OCI-LY1 (cell line): ENCODE data around the gene RBP3.

Source experiments
- H2AFZ ChIP-seq: fragments of 200-600 bp; sonication (generic), shearing (Covaris generic); 2 replicates; pipeline ENCODE4 v1.6.0; 2014; ENCODE audit warnings: antibody characterized with exemption, mild to moderate bottlenecking, low read length
- H3F3A ChIP-seq: fragments of 200-600 bp; sonication (generic), shearing (Covaris generic); 2 replicates; pipeline ENCODE4 v1.6.0; 2014; ENCODE audit warnings: mild to moderate bottlenecking, antibody characterized with exemption, low read length, moderate library complexity; ENCODE audit not compliant: insufficient read depth
- H3K27ac ChIP-seq: fragments of 200-600 bp; sonication (generic); 2 replicates; pipeline ENCODE4 v1.5.1; 2014; ENCODE audit warnings: low read length, mixed run types, mild to moderate bottlenecking, low read depth; ENCODE audit not compliant: poor library complexity, severe bottlenecking
- H3K27me3 ChIP-seq: fragments of 200-600 bp; sonication (generic); 2 replicates; pipeline ENCODE4 v1.6.0; 2014; ENCODE audit warnings: antibody characterized with exemption, mild to moderate bottlenecking, low read length, moderate library complexity; ENCODE audit not compliant: insufficient read depth
- H3K36me3 ChIP-seq: fragments of 200-600 bp; sonication (generic); 2 replicates; pipeline ENCODE4 v1.6.1; 2014; ENCODE audit warnings: mild to moderate bottlenecking, antibody characterized with exemption, low read length, moderate library complexity, mixed read lengths; ENCODE audit not compliant: insufficient read depth
- H3K4me1 ChIP-seq: fragments of 200-600 bp; sonication (generic); 2 replicates; pipeline ENCODE4 v1.5.1; 2014; ENCODE audit warnings: mild to moderate bottlenecking, low read length, moderate library complexity; ENCODE audit not compliant: insufficient read depth, severe bottlenecking
- H3K4me2 ChIP-seq: fragments of 200-600 bp; sonication (generic), shearing (Covaris generic); 2 replicates; pipeline ENCODE4 v1.6.1; 2014; ENCODE audit warnings: low read length
- H3K4me3 ChIP-seq: fragments of 200-600 bp; sonication (generic); 2 replicates; pipeline ENCODE4 v1.5.1; 2014; ENCODE audit warnings: low read length, low read depth, mild to moderate bottlenecking, mixed read lengths; ENCODE audit not compliant: poor library complexity, severe bottlenecking
- H3K79me2 ChIP-seq: fragments of 200-600 bp; shearing (Covaris generic); 2 replicates; pipeline ENCODE4 v1.6.1; 2016; ENCODE audit warnings: mixed run types, low read length, mixed read lengths; ENCODE audit not compliant: insufficient read depth
- H3K9ac ChIP-seq: fragments of 200-600 bp; sonication (generic), shearing (Covaris generic); 2 replicates; pipeline ENCODE4 v1.6.1; 2014; ENCODE audit warnings: mild to moderate bottlenecking, low read length, mixed read lengths
- H3K9me2 ChIP-seq: fragments of 200-600 bp; sonication (generic), shearing (Covaris generic); 2 replicates; pipeline ENCODE4 v1.6.1; 2014; ENCODE audit warnings: low read depth, mild to moderate bottlenecking, low read length, mixed read lengths
- H3K9me3 ChIP-seq: fragments of 200-600 bp; shearing (Covaris generic); 2 replicates; pipeline ENCODE4 v1.6.1; 2014; ENCODE audit warnings: low read length, mixed read lengths
- H4K20me1 ChIP-seq: fragments of 200-600 bp; sonication (generic), shearing (Covaris generic); 2 replicates; pipeline ENCODE4 v1.6.0; 2016; ENCODE audit warnings: mild to moderate bottlenecking, low read length; ENCODE audit not compliant: insufficient read depth
- CTCF ChIP-seq: fragments of 200-600 bp; sonication (generic), shearing (Covaris generic); IDR thresholded peaks from 2 replicates; pipeline ENCODE4 v1.5.1; 2017; ENCODE audit warnings: mild to moderate bottlenecking, antibody characterized with exemption, low read length, moderate library complexity, mixed read lengths
- EZH2 ChIP-seq: fragments of 200-600 bp; sonication (generic), shearing (Covaris generic); IDR thresholded peaks from 2 replicates; pipeline ENCODE4 v1.8.0; 2017; ENCODE audit warnings: borderline replicate concordance, mixed run types, mild to moderate bottlenecking, antibody characterized with exemption, low read length, moderate library complexity, mixed read lengths

RBP3 gene

GRCh38 chr10:47346581-47347302 lies 1.4 kb upstream of the RBP3 start:
- Histone ChIP-seq H3K9ac (no peak overlapping the region), H3K4me2 (no peak overlapping the region), H3K36me3 (no peaks in the 10 kb centered on the region), H3K27ac (no peak overlapping the region), H3K27me3 (no peaks in the 10 kb centered on the region), H4K20me1 (no peaks in the 10 kb centered on the region), H3K79me2 (no peaks in the 10 kb centered on the region), H2AFZ (no peak overlapping the region), H3F3A (no peaks in the 10 kb centered on the region), H3K9me2 (no peaks in the 10 kb centered on the region), H3K4me3 (no peak overlapping the region), H3K4me1 (no peaks in the 10 kb centered on the region), H3K9me3 (no peaks in the 10 kb centered on the region)
- TF ChIP-seq CTCF (no peak), EZH2 (no peak)

GRCh38 chr10:47347303-47347675 lies 874 bp upstream of the RBP3 start:
- no peak overlapping the region for H3K4me2 ChIP-seq
- no peak for TF ChIP-seq CTCF
- no peak for TF ChIP-seq EZH2
- H3K27ac ChIP-seq = no peak overlapping the region
- no peak overlapping the region for H3K9ac ChIP-seq
- H3F3A ChIP-seq = no peaks in the 10 kb centered on the region
- H2AFZ ChIP-seq = no peak overlapping the region
- H3K9me2 ChIP-seq = no peaks in the 10 kb centered on the region
- H3K27me3 ChIP-seq = no peaks in the 10 kb centered on the region
- no peaks in the 10 kb centered on the region for H3K9me3 ChIP-seq
- H3K36me3 ChIP-seq = no peaks in the 10 kb centered on the region
- no peaks in the 10 kb centered on the region for H3K79me2 ChIP-seq
- no peaks in the 10 kb centered on the region for H3K4me1 ChIP-seq
- no peaks in the 10 kb centered on the region for H4K20me1 ChIP-seq
- no peak overlapping the region for H3K4me3 ChIP-seq

DNA sequence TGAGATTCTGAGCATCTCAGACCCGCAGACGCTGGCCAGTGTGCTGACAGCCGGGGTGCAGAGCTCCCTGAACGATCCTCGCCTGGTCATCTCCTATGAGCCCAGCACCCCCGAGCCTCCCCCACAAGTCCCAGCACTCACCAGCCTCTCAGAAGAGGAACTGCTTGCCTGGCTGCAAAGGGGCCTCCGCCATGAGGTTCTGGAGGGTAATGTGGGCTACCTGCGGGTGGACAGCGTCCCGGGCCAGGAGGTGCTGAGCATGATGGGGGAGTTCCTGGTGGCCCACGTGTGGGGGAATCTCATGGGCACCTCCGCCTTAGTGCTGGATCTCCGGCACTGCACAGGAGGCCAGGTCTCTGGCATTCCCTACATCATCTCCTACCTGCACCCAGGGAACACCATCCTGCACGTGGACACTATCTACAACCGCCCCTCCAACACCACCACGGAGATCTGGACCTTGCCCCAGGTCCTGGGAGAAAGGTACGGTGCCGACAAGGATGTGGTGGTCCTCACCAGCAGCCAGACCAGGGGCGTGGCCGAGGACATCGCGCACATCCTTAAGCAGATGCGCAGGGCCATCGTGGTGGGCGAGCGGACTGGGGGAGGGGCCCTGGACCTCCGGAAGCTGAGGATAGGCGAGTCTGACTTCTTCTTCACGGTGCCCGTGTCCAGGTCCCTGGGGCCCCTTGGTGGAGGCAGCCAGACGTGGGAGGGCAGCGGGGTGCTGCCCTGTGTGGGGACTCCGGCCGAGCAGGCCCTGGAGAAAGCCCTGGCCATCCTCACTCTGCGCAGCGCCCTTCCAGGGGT lies 703 bp downstream of the RBP3 start:
- TF ChIP-seq EZH2 (no peak), CTCF (no peak)
- Histone ChIP-seq H3K27ac (no peak overlapping the region), H3K27me3 (no peaks in the 10 kb centered on the region), H3K4me3 (no peak overlapping the region), H3K4me2 (no peak overlapping the region), H3F3A (no peaks in the 10 kb centered on the region), H3K36me3 (no peaks in the 10 kb centered on the region), H4K20me1 (no peaks in the 10 kb centered on the region), H3K79me2 (no peaks in the 10 kb centered on the region), H3K9me3 (no peaks in the 10 kb centered on the region), H3K9me2 (no peaks in the 10 kb centered on the region), H3K4me1 (no peaks in the 10 kb centered on the region), H3K9ac (no peak overlapping the region), H2AFZ (no peak overlapping the region)
